ENCODE results near the gene STK24. TPM values are rescaled to one million over a fixed set of nuclear protein-coding genes. Genes with fewer than 3 reads are reported as not detected.

STK24 gene
- total and polyA plus RNA-seq, 2 of the 8 experiments (the other 6 are each of a cell fraction or from before 2014, with no cell fraction given): 62.8 to 143 TPM

GRCh38 chr13:98505217-98505616 lies 71.7 kb downstream of the STK24 start:
- H4K8ac ChIP-seq (ENCODE audit: extremely low read depth, insufficient read depth, low read length): no peak overlapping the region
- peaks cover 6 to 22% (median 17%) of the 10 kb centered on the region in 4 experiments for H3K4me1 ChIP-seq (replicated peaks in 1 of 4; ENCODE audit: control insufficient read depth in 3 of 4, insufficient read depth in 4 of 4, low read length in 3 of 4)
- H3K4ac ChIP-seq (replicated peaks; ENCODE audit: insufficient read length, low read depth, low read length): no peak overlapping the region
- H3K9me3 ChIP-seq (ENCODE audit: insufficient read depth in 2 of 2, low read depth in 1 of 2, low read length in 1 of 2): no peaks in the 10 kb centered on the region
- H3K79me2 ChIP-seq (ENCODE audit: control insufficient read depth in 1 of 2, insufficient read depth in 2 of 2, low read length in 2 of 2): peaks cover 15 to 89% of the 10 kb centered on the region in 2 experiments; a peak in 3 of 4 replicates
- DNase-seq (ENCODE audit: low read depth in 1 of 2, low spot score in 2 of 2): no peak
- peaks cover 25% of the 10 kb centered on the region for H3K79me1 ChIP-seq (ENCODE audit: low read depth, low read length)
- no peak overlapping the region for H2BK12ac ChIP-seq (ENCODE audit: low read depth, low read length)
- no peak overlapping the region for H3K56ac ChIP-seq (replicated peaks; ENCODE audit: insufficient read length, low read depth, low read length)
- H3K23me2 ChIP-seq (ENCODE audit: low read depth, low read length): no peaks in the 10 kb centered on the region
- FAIRE-seq: no peak
- H3K23ac ChIP-seq (ENCODE audit: insufficient read length): no peak overlapping the region
- ChIA-PET CTCF (ENCODE audit: partially characterized antibody) (interaction anchor here (1.0 to 3.7 kb wide), 6 partner anchors 16 to 60 kb away, joined by 3 to 14 read pairs (median 4); no protein-coding TSS in a partner anchor), POLR2A (ENCODE audit: partially characterized antibody) (no interaction called here)
- H3K4me2 ChIP-seq (ENCODE audit: insufficient read depth in 1 of 2, low read depth in 2 of 2, low read length in 2 of 2): no peak overlapping the region
- no peak overlapping the region for H4K91ac ChIP-seq (replicated peaks; ENCODE audit: insufficient read length, low read length)
- no peak overlapping the region for H3K4me3 ChIP-seq (ENCODE audit: extremely low read depth in 1 of 4, insufficient read depth in 2 of 4, low read depth in 3 of 4, low read length in 4 of 4)
- no peak overlapping the region for H2BK120ac ChIP-seq (replicated peaks; ENCODE audit: low read depth, low read length)
- no peak overlapping the region for H3K9ac ChIP-seq (replicated peaks in 1 of 4; ENCODE audit: extremely low read depth in 1 of 4, low read depth in 3 of 4, low read length in 3 of 4)
- no peak overlapping the region for H3K18ac ChIP-seq (ENCODE audit: extremely low read depth, low read length)
- H2AK5ac ChIP-seq (ENCODE audit: low read depth, low read length): no peak overlapping the region
- H3K14ac ChIP-seq (ENCODE audit: insufficient read length): no peak overlapping the region
- H2BK15ac ChIP-seq (ENCODE audit: low read length): no peak overlapping the region
- H3K27me3 ChIP-seq (replicated peaks in 1 of 4; ENCODE audit: control insufficient read depth in 3 of 4, extremely low read depth in 1 of 4, insufficient read depth in 3 of 4, low read length in 3 of 4): no peaks in the 10 kb centered on the region
- H2BK20ac ChIP-seq (ENCODE audit: low read length): no peak overlapping the region
- no peaks in the 10 kb centered on the region for H3K36me3 ChIP-seq (ENCODE audit: control insufficient read depth in 2 of 4, insufficient read depth in 4 of 4, low read length in 3 of 4)
- WGBS, 2 experiments (ENCODE audit: extremely low coverage in 1 of 2, insufficient coverage in 1 of 2, insufficient read length in 1 of 2, insufficient replicate concordance in 2 of 2, low coverage in 1 of 2, low lambda C conversion rate in 2 of 2, missing lambda C conversion rate in 1 of 2): 91% methylated on average over 2 of the region's 2 CpGs; no CpG with 5 or more reads in 1 of the 2 experiments
- no peak overlapping the region for H2BK5ac ChIP-seq (ENCODE audit: low read depth, low read length)
- H4K20me1 ChIP-seq (replicated peaks in 1 of 2; ENCODE audit: control insufficient read depth in 1 of 2, insufficient read depth in 2 of 2, low read length in 2 of 2): peaks cover 17 to 26% of the 10 kb centered on the region in 2 experiments
- H3K27ac ChIP-seq (ENCODE audit: low read depth, low read length): no peak overlapping the region
- H2AFZ ChIP-seq (ENCODE audit: low read length): no peak overlapping the region
- no peak overlapping the region for H4K5ac ChIP-seq (ENCODE audit: insufficient read length, low read depth, low read length)
- TF ChIP-seq KDM1A (IDR thresholded peaks at IDR 0.05; ENCODE audit: borderline replicate concordance, low read length) (no peak), TEAD4 (IDR thresholded peaks at IDR 0.05; ENCODE audit: low read depth, low read length) (no peak), ATF2 (IDR thresholded peaks at IDR 0.05; ENCODE audit: low read length) (no peak), NANOG (IDR thresholded peaks at IDR 0.05; ENCODE audit: insufficient read depth, low read depth, low read length, poor library complexity, severe bottlenecking) (no peak), MAFK (IDR thresholded peaks at IDR 0.05; ENCODE audit: low read depth, low read length) (no peak), HDAC6 (IDR thresholded peaks at IDR 0.05; ENCODE audit: low read depth, low read length) (no peak), ZNF274 (IDR thresholded peaks at IDR 0.05; ENCODE audit: borderline replicate concordance, extremely low read depth, low read length) (no peak), SIRT6 (IDR thresholded peaks at IDR 0.05; ENCODE audit: low read length) (no peak), BACH1 (IDR thresholded peaks at IDR 0.05; ENCODE audit: low read length) (no peak), GTF2F1 (IDR thresholded peaks at IDR 0.05; ENCODE audit: borderline replicate concordance, low read depth, low read length) (no peak), TBP (IDR thresholded peaks at IDR 0.05; ENCODE audit: low read depth, low read length) (no peak), KDM4A (IDR thresholded peaks at IDR 0.05; ENCODE audit: low read depth, low read length, severe bottlenecking) (no peak), RFX5 (IDR thresholded peaks at IDR 0.05; ENCODE audit: borderline replicate concordance, low read depth, low read length) (no peak), SP4 (IDR thresholded peaks at IDR 0.05; ENCODE audit: low read length) (no peak)
